Caco-2 (cell line): ENCODE measurements around the gene SGMS1. TPM values are rescaled to one million over a fixed set of nuclear protein-coding genes. Genes with fewer than 3 reads are reported as not detected.

Experiments
- BruUV-seq: library from RNA; stranded (reverse); fragments of 400-500 nt; replicated peaks from 2 replicates; lab custom pipeline; 2021; lab: Mats Ljungman, UMichigan
- CTCF ChIA-PET: fragments of 300-600 bp; sonication (Branson Sonifier 250); formaldehyde crosslinking; loops from one replicate; lab custom pipeline; 2022; ENCODE audit warnings: antibody characterized with exemption; lab: Charles Lee
- POLR2A ChIA-PET: fragments of 300-600 bp; sonication (Branson Sonifier 250); formaldehyde crosslinking; loops from one replicate; lab custom pipeline; 2022; ENCODE audit warnings: antibody characterized with exemption; lab: Charles Lee
- DNase-seq, 2 experiments: peaks; one replicate each; pipeline versions ENCODE4 v3.0.0 to v3.0.0-alpha.2; 2020 to 2022
- H3K27me3 ChIP-seq: replicated peaks from 2 replicates; pipeline ENCODE4 v1.6.0; 2011; ENCODE audit warnings: low read length; ENCODE audit not compliant: control insufficient read depth, insufficient read depth
- H3K36me3 ChIP-seq: 2 replicates; pipeline ENCODE4 v1.5.1; 2011; ENCODE audit warnings: low read length; ENCODE audit not compliant: control insufficient read depth, insufficient read depth
- H3K4me1 ChIP-seq: fragments of 250-450 bp; sonication (Bioruptor Pico); 2 replicates; pipeline ENCODE4 v1.5.1; 2020; ENCODE audit warnings: mild to moderate bottlenecking
- H3K4me3 ChIP-seq: 2 replicates; pipeline ENCODE4 v1.5.1; 2011; ENCODE audit warnings: low read depth, mild to moderate bottlenecking, control low read depth, low read length
- H3K9me3 ChIP-seq: fragments of 250-450 bp; sonication (Bioruptor Pico); 2 replicates; pipeline ENCODE4 v1.5.1; 2020; ENCODE audit warnings: mild to moderate bottlenecking, moderate library complexity
- H3K27ac Mint-ChIP-seq: one replicate; pipeline ENCODE4 v1.8.0; 2022; ENCODE audit warnings: mixed read lengths; ENCODE audit not compliant: unreplicated experiment
- H3K27me3 Mint-ChIP-seq: one replicate; pipeline ENCODE4 v1.8.0; 2022; ENCODE audit warnings: mixed read lengths; ENCODE audit not compliant: insufficient read depth, unreplicated experiment
- H3K36me3 Mint-ChIP-seq: one replicate; pipeline ENCODE4 v1.8.0; 2022; ENCODE audit warnings: mild to moderate bottlenecking, mixed read lengths; ENCODE audit not compliant: insufficient read depth, unreplicated experiment
- H3K4me1 Mint-ChIP-seq: one replicate; pipeline ENCODE4 v1.8.0; 2022; ENCODE audit warnings: low read depth, mixed read lengths; ENCODE audit not compliant: unreplicated experiment
- H3K4me3 Mint-ChIP-seq: one replicate; pipeline ENCODE4 v1.8.0; 2022; ENCODE audit warnings: mild to moderate bottlenecking, moderate library complexity, mixed read lengths; ENCODE audit not compliant: unreplicated experiment
- H3K9me3 Mint-ChIP-seq: one replicate; pipeline ENCODE4 v1.8.0; 2022; ENCODE audit warnings: mixed read lengths; ENCODE audit not compliant: unreplicated experiment
- intact Hi-C: fragments of 100-400 bp; cut with micrococcal nuclease; formaldehyde crosslinking; loops from one replicate; pipeline ENCODE4 v1.10.0; 2022; ENCODE audit not compliant: unreplicated experiment
- total RNA-seq: library from RNA; stranded (reverse); gene quantifications from 2 replicates; pipeline ENCODE4 v1.2.3, GENCODE V29; 2022
- TF ChIP-seq, protein P1 (sequence below), 2 experiments: fragments of 200-600 bp in 1 of 2; IDR thresholded peaks; 1 replicate in 1 of 2; 2 replicates in 1 of 2; pipeline versions ENCODE4 v1.5.1 to v1.8.0; 2011 to 2022; ENCODE audit warnings: antibody characterized with exemption in 1 of 2, control low read depth in 1 of 2, inconsistent platforms in 1 of 2, low read depth in 1 of 2, low read length in 1 of 2, mild to moderate bottlenecking in 1 of 2, moderate library complexity in 1 of 2; ENCODE audit not compliant: insufficient read depth in 1 of 2, severe bottlenecking in 1 of 2, unreplicated experiment in 1 of 2

SGMS1 gene
- total RNA-seq, 1 experiment from 2014 or later = 30.5 TPM

GRCh38 chr10:50625649-50626132 is 1.9 kb upstream of the SGMS1 start:
- TF ChIP-seq, protein P1, sequence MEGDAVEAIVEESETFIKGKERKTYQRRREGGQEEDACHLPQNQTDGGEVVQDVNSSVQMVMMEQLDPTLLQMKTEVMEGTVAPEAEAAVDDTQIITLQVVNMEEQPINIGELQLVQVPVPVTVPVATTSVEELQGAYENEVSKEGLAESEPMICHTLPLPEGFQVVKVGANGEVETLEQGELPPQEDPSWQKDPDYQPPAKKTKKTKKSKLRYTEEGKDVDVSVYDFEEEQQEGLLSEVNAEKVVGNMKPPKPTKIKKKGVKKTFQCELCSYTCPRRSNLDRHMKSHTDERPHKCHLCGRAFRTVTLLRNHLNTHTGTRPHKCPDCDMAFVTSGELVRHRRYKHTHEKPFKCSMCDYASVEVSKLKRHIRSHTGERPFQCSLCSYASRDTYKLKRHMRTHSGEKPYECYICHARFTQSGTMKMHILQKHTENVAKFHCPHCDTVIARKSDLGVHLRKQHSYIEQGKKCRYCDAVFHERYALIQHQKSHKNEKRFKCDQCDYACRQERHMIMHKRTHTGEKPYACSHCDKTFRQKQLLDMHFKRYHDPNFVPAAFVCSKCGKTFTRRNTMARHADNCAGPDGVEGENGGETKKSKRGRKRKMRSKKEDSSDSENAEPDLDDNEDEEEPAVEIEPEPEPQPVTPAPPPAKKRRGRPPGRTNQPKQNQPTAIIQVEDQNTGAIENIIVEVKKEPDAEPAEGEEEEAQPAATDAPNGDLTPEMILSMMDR (IDR thresholded peaks at IDR 0.05; ENCODE audit: insufficient read depth in 1 of 2, low read depth in 1 of 2, low read length in 1 of 2, severe bottlenecking in 1 of 2, unreplicated experiment in 1 of 2) = no peak
- peak overlapping the region; percentile 93 for H3K27ac Mint-ChIP-seq
- peaks cover 18% of the 10 kb centered on the region for H3K36me3 Mint-ChIP-seq
- BruUV-seq = TSS peak; percentile 56
- DNase-seq = no peak
- peaks cover 10% of the 10 kb centered on the region for H3K4me1 Mint-ChIP-seq
- no peaks in the 10 kb centered on the region for H3K27me3 ChIP-seq
- H3K9me3 Mint-ChIP-seq = no peaks in the 10 kb centered on the region
- H3K4me1 ChIP-seq = peaks cover 11% of the 10 kb centered on the region; the same call in 1 of the 2 replicates
- intact Hi-C loops = loop anchor here (1.0 to 2.0 kb wide), 2 partner anchors 207 to 259 kb away; no protein-coding TSS in a partner anchor
- POLR2A ChIA-PET = interaction anchor here (0.7 to 1.2 kb wide), 3 partner anchors 24 to 1917 kb away, joined by 3 to 5 read pairs (median 3); no protein-coding TSS in a partner anchor
- no peaks in the 10 kb centered on the region for H3K9me3 ChIP-seq
- H3K36me3 ChIP-seq = no peaks in the 10 kb centered on the region
- H3K4me3 ChIP-seq = peak overlapping the region; percentile 88
- H3K4me3 Mint-ChIP-seq = peak overlapping the region; percentile 78
- CTCF ChIA-PET = interaction anchor here (1.2 to 2.0 kb wide), 3 partner anchors 21 to 258 kb away, joined by 4 to 6 read pairs (median 6); no protein-coding TSS in a partner anchor
- no peaks in the 10 kb centered on the region for H3K27me3 Mint-ChIP-seq

- intact Hi-C loops = loop anchor here (1.0 to 2.0 kb wide), 4 partner anchors 28 to 258 kb away; no protein-coding TSS in a partner anchor
- H3K27ac Mint-ChIP-seq = peak overlapping the region; percentile 93
- no TSS peak for BruUV-seq
- peaks cover 14% of the 10 kb centered on the region for H3K4me1 Mint-ChIP-seq
- H3K4me3 ChIP-seq = peak overlapping the region; percentile 88
- peak overlapping the region; percentile 78 for H3K4me3 Mint-ChIP-seq
- POLR2A ChIA-PET = interaction anchor here (0.6 to 1.7 kb wide), 9 partner anchors 18 to 80 kb away, joined by 3 to 8 read pairs (median 4); no protein-coding TSS in a partner anchor
- H3K27me3 Mint-ChIP-seq = no peaks in the 10 kb centered on the region
- H3K9me3 ChIP-seq = no peaks in the 10 kb centered on the region
- peaks cover 18% of the 10 kb centered on the region for H3K36me3 Mint-ChIP-seq
- no peaks in the 10 kb centered on the region for H3K27me3 ChIP-seq
- no peaks in the 10 kb centered on the region for H3K9me3 Mint-ChIP-seq
- DNase-seq = peak; percentile 87 to 94
- TF ChIP-seq, protein P1 (IDR thresholded peaks at IDR 0.05; ENCODE audit: insufficient read depth in 1 of 2, low read depth in 1 of 2, low read length in 1 of 2, severe bottlenecking in 1 of 2, unreplicated experiment in 1 of 2) = peak; percentile 78 to 82
- H3K36me3 ChIP-seq = no peaks in the 10 kb centered on the region
- CTCF ChIA-PET = interaction anchor here (0.6 to 2.0 kb wide), 11 partner anchors 20 to 257 kb away, joined by 3 to 12 read pairs (median 4); no protein-coding TSS in a partner anchor
- peaks cover 11% of the 10 kb centered on the region; the same call in 1 of the 2 replicates for H3K4me1 ChIP-seq
These were observed 1.2 kb upstream of the SGMS1 start for GRCh38 chr10:50624866-50625501.

GRCh38 chr10:50624413-50624865 is 683 bp upstream of the SGMS1 start:
- DNase-seq = peak; percentile 97 to 99
- intact Hi-C loops = loop anchor here (1.0 to 2.0 kb wide), 3 partner anchors 29 to 258 kb away; no protein-coding TSS in a partner anchor
- H3K36me3 Mint-ChIP-seq = peaks cover 18% of the 10 kb centered on the region
- H3K9me3 ChIP-seq = no peaks in the 10 kb centered on the region
- H3K27me3 Mint-ChIP-seq = no peaks in the 10 kb centered on the region
- ChIA-PET POLR2A (interaction anchor here (0.6 to 1.7 kb wide), 9 partner anchors 18 to 206 kb away, joined by 3 to 8 read pairs (median 4); no protein-coding TSS in a partner anchor), CTCF (interaction anchor here (0.6 to 2.0 kb wide), 9 partner anchors 19 to 257 kb away, joined by 3 to 12 read pairs (median 4); no protein-coding TSS in a partner anchor)
- H3K4me3 Mint-ChIP-seq = peak overlapping the region; percentile 78
- H3K4me1 ChIP-seq = peaks cover 11% of the 10 kb centered on the region; the same call in 1 of the 2 replicates
- BruUV-seq = no TSS peak
- H3K4me1 Mint-ChIP-seq = peaks cover 20% of the 10 kb centered on the region
- TF ChIP-seq, protein P1 (IDR thresholded peaks at IDR 0.05; ENCODE audit: insufficient read depth in 1 of 2, low read depth in 1 of 2, low read length in 1 of 2, severe bottlenecking in 1 of 2, unreplicated experiment in 1 of 2) = no peak
- H3K27ac Mint-ChIP-seq = peak overlapping the region; percentile 93
- no peaks in the 10 kb centered on the region for H3K9me3 Mint-ChIP-seq
- H3K27me3 ChIP-seq = no peaks in the 10 kb centered on the region
- H3K4me3 ChIP-seq = peak overlapping the region; percentile 88
- no peaks in the 10 kb centered on the region for H3K36me3 ChIP-seq
